SK-N-MC (cell line): ENCODE results near the gene ANGPTL1.

Experiments used
- EZH2 ChIP-seq: fragments of 200-600 bp; sonication (generic); IDR thresholded peaks from one replicate; pipeline ENCODE4 v1.6.1; 2017; ENCODE audit warnings: antibody characterized with exemption
- FOXP2 ChIP-seq: optimal IDR thresholded peaks from 2 replicates; pipeline ENCODE3; 2011; ENCODE audit warnings: mild to moderate bottlenecking, moderate library complexity; ENCODE audit not compliant: insufficient read depth; ENCODE audit errors: extremely low read length, control extremely low read depth
- POLR2AphosphoS5 ChIP-seq: IDR thresholded peaks from 2 replicates; pipeline ENCODE4 v1.6.1; 2012; ENCODE audit warnings: mild to moderate bottlenecking, low read depth, low read length, borderline replicate concordance

DNA sequence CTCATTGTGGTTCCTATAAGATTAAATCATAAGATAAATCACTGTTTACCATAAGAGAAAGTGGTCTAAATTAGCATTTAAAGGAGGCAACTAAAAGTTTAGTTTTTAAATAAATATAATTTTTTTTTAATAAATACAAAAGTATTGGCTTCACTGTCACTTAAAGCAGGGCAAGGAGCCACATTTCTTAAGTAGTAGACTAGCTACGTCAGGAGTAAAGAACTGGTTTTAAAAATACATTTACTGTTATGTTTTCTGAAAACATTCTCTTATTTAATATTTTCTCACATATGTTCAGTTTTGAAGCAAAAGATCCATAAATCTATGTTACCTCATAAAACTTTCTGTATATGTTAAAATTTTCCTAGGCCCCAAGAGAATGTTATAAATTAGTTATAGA, 2.2 kb downstream of the ANGPTL1 start:
- TF ChIP-seq POLR2AphosphoS5, result no peak
- no peak for TF ChIP-seq EZH2
- no peak for TF ChIP-seq FOXP2
